Activated CD4-positive, alpha-beta T cell treated with anti-CD3 and anti-CD28 coated beads, Interleukin-2, amount 50 U/mL, for 48 hours (primary cell): Measurements from ENCODE around the gene NDUFS8.

Experiments
- DNase-seq, 2 experiments: peaks; one replicate each; pipeline ENCODE4 v3.0.0-alpha.2; 2020

NDUFS8 gene

DNA sequence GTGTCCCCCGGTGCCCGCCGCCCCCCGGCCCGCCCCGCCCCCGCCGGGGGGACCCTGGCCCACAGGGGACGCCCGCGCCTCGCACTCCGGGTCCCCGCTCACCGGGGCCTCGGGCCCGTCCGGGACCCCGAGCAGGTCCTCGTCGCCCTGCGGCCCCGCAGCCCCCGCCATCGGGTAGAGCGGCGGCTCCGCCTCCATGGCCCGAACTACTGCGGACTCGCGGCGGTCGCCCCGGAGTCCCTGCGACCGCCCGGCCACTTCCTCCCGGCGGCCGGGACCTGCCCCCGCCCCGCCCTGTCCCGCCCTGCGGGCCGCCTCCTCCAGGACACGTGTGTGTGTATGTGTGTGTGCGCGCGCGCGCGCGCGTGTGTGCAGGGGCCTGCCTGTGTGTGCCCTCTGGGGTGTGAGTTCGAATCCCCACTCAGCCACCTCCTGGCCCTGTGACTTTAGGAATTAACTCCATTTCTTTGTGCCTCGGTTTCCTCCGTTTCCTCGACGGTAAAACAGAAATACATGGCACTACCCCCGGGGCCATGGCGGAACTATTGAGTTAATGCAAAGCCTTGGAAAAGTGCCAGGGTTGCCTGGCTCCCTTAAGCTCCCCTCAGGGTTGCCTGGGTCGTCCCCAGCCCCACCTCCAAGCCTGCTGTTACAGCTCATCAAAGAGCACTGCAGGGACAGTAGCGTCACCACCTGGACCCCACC is 26.5 kb upstream of the NDUFS8 start, which contains the start of gene UNC93B1:
TSS of gene UNC93B1 (minus strand) at position 252 of the 705 bp plus-strand sequence. CDS start at position 198, 54 bp downstream.
- DNase-seq, result peak; percentile 87 to 90

DNA sequence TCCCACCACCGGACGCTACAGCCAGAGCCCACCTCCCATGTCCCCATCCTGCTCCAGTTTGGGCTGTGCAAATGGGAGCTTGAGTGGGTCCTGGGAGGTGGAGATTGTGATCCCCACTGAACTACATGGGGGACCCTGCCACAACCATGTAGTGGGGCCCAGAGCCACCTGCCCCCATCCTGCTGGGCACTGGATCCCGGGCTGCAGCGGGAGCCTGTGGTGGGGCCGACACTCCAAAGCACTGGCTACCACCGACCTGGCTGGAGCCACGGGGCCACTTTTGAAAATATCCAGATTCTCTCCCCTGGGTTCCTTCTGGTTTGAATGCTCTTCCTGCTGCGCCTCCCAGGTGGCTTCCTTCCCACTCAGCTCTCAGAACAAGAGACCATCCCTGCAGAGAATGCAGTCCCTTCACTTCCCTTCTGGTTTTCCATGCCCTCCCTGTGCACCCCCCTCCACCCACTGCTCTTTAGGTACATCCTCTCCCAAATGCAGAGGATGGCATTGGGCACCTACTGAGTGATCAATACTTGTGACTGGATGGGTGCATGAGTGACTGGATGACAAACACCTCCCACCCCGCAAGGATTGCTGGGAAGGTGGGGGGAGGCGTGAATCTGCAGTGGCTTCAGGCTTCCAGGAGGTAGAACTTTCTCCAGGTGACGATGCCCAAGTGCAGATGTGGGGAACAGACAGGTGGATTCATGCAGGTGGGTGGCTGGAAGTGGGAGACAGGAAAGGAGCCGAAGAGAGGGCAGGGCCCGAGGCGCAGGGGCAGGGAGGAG is 25.7 kb upstream of the NDUFS8 start:
- DNase-seq, result no peak

DNA sequence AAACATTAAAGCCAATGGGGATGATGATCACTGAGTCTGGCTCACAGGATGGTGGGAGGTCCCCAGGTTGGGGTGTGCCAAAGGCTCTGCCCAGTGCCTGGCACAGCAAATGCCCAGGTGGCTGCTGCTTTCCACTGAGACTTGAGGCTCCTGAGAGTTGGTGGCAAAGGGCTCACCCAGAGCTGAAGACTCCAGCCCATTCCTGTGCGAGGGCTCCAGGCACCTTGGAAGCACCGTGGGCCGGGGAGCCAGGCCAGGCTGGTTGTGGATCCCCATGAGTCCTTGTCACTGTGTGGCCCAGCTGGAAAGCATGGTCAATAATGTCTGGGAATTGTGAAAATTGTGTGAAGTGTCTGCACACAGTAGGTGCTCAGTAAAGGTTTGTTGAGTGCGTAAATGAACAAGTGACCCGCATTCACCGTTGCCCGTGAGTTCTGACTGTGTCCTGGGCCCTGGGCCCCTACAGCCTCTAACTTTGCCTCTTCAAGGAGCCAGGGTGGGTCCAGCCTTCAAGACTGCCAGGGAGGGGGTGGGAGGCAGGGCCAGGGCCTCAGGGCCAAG is 23.8 kb upstream of the NDUFS8 start:
- no peak for DNase-seq

DNA sequence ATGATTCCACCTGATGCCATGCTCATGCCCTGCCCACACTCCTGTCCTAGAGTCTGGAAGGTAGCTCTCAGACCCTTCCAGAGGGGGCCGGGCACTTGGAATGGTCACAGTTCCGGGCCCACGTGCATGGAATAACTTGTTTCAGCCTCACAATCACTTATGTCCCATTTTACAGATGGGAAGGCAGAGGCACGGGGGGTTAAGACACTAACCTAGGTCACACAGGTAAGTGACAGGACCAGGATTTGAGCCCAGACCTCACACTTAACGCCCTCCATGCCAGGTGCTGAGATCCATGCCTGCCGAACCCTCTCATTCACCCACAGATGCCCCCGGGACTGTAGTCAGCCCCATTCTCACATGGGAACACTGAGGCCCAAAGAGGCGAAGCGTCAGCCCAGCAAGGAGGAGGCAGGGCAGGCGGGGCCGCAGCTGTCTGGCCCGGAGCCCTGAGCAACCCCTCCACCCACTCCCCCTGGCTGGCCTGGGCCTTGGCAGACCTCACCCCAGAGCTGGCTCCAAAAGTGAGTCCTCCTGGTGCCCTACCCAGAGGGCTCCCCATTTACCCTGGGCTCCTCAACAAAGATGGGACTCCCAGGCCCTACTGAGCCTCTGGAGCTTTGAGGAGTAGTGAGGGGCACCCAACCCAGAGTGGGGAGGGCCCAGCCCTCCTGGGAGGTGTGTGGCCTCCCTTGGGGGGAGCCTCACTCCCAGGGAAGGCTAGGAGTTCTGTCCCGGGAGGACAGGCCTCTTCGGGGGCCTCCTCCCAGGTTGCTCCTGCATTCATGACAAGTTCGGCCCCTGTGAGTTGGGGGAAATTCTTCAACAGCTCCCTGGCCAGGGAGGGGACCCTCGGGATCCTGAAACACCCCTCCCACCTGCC is 22.7 kb upstream of the NDUFS8 start:
- DNase-seq, result no peak

DNA sequence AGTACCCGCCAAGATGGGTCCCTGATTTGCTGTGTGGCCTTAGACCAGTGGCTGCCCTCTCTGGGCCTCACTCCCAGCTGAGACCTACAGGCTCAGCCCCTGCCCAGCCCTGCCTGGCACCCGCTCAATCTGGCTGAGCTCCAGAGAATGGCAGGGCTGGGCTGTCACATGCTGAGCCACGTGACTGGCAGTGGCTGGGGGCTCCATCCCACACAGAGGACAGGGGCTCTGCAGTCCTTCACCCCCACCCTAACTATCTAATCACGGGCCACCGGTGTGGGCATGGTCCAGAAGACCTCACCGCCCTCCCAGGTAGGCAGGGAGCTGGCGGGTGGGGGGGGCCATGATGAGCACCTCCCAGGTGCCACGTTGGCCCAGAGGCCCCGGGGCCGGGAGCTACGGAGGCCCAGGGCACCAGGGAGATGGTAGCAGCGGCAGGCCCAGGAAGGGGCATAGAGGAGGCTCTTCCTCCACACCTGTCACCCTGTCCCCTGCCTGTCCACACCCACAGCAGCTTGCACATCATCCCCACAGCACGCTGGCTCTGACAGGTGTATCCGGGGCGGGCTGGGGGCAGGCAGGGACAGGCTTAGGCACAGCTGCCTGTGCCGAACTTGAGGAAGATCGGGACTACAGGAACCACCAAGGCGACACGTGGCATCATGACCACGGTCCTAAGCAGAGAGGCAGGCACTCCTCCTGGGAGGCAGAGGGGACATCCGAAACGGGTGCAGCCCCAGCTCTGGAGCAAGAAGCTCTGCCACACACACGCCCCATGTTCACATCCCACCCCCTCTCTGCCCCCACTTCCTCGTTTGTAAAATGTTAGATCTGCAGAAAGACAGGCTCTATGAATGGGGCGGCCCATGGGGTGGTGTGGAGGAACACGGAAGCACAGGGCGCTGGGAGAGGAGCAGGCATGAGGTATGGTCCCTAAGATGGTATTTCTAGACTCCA is 21.8 kb upstream of the NDUFS8 start:
- DNase-seq, result no peak

DNA sequence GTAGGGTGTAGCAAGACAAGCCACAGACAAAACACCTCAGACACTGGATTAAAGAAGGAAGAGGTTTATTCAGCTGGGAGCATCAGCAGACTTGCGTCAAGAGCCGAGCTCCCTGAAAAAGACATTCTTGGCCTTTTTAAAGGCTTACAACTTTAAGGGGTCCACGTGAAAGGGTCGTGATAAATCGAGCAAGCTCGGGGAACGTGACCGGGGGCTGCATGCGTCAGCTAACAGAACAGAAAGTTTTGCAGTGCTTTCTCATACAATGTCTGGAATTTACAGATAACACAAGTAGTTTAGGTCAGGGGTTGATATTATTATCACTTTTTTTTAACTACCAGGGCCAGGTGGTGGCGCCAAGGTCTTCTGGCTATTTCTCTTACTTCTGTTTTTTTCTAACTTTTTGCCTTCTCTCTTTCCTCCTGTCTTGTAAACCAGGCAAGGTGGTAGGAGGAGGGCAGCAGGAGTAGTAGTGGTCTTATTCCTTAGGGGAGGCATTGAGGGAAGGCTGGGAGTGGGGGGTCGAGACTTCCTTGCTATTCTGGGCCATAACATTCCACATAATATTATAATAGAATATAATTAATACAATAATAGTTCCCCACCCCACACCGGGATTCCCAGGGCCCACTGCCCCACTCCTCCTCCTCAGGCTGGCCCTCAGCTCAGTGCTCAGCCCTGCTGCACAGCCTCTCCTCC is 20.9 kb upstream of the NDUFS8 start:
- no peak for DNase-seq

DNA sequence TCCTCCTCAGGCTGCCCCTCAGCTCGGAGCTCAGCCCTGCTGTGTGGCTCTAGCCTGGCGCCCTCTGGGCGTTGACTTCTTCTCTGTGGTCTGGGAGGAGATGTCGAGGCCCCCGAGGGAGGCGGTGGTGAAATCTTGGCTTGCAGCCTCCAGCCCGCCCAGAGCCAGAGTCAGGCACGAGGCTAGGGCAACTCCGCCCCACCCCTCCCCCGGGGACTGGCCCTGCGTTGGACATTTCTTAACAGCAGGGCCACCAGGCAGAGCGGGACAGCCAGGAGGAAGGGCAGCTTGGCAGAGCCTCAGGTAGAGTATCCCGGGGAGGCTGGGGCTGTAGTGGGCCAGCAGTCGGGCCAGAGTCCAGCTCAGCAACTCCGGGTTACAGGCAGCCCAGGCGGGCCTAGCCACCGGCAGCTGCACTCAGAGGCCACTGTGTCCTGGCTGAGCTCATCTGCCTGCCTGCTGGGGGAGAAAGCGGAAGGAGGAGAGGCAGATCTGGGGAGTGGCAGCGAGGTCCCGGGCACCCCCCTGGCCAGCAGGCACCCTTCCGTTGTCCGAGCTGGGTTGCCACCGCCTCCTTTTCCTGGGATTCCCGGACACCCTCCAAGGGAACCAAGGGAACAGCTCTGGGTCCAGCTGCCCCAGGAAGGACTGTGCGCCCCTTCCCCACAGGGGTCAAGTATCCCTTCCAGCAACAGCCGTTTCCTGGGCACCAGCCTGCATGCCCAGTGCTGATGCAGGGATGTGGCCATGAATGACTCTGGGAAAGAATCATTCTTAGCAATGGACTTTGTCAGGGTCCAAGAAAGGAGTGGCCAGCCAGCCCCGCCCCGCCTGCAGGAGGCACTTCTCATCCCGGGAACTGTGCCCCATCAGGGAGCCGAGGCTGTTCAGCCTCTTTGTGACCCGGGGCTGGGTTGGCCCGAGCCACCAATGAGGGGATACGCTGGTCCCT is 20.1 kb upstream of the NDUFS8 start, which contains the start of gene ALDH3B1:
TSS of gene ALDH3B1 (plus strand) at position 238 of the 952 bp plus-strand sequence. CDS start 4,971 bp downstream, outside the sequence.
- DNase-seq, result no peak

DNA sequence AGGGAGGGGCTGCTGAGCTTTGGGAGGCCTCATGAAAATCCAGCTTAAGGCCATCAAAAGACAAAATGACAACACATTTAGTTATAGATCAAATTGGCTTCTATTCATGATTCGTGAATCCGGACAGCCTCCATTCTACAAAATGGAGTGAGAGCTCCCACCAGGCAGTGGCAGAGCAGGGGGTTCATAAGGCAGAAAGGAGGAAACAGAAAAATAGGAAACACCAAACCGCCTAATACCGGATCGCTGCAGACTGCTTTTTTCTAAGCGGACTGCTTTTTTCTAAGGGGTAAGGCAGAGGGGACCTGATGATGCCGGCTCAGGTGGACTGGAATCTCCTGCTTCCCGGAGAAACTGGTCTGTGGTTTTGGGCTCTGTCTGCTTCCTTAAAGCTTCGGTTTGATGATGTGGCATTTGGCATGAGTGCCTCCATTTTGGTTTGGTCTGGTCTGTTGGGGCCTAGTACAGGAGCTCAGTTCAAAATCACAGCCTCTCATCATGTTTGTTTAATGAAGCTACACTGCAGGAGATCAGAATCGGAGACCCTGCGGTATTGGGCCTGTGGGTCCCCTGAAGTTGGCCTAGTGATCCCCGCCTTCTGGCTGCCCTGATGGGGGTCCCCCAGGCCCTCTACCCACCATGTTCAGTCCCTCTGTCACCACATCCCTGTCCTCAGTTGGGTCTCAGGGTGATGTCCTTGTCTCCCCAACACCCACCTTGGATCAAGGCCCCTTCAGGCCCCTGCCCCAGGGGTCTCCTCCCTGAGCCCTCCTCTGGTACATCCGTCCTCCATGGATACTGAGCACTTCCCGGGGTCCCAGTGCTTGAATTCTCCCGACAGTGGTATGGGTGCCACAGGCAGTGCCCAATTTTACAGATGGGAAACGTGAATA is 19.2 kb upstream of the NDUFS8 start:
- no peak for DNase-seq

DNA sequence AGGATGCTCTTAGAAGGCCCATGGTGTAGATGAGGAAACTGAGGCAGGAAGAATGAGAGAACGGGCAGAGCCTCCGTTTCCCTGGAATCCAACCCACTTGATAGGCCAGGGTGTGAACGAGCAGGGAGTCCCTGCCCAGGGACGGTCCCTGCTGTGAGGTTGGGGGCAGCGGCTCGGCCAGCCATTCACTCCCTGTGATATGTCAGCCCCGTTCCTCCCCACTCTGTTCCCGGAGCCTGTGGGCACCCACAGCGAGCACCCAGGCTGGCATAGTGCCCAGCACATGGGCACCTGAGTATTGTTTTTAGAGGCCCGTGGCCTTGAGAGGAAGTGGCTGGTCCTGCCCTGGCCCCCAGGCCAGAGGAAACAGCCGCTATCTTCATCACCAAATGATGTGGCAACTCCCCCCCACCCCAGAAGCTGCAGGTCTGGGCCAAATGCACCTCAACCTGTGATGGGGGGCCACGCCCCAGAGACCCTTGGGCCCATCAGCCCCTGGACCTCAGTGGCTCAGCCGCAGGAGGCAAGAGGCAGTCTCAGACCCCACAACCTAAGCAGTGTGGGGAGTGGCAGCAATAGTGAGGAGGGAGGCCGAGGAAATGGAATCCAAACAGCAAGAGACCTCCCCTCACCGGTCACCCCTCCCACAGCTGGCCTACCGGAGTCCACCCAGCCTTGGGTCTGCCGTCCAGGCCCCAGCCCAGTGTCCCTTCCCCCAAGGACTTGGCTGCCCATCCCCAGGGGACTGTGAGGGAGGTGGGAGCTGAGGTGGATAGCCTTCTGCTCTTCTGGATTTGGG is 18.2 kb upstream of the NDUFS8 start:
- DNase-seq, result no peak

DNA sequence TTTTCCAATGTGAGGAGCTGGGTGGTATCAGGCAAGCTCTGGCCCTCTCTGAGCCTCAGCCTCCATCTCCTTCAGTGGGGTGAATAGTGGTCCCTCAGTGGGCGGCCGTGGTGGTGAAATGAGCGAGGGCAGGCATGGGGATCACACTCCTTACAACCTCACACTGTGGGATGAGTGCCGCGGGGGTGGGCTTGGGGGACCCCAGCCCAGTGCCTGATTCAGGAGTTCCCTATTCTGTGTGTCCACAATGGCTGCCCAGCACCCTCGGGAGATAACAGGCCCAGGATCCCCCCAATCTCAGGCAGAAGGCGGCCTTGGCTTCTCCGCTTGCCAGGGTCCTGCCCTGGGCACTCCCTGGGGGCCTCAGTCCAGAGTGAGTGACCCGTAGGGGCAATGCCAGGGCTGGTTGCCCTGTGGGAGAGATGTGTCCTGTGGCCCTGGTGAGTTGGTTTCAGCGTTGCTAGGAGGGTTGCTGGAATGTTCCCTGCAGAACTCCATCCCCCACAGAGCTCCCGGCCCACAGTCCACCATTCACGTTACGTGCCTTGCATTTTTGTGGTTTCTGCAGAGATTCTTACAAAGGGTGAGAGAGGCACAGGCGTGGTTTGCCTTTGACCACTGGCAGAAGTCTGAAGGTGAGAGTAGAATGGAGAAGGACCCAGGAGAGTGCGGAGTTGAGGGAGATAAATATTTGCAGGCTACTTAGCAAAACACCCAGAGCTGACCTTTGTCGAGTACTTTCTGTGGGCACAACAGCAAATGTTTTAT is 17.5 kb upstream of the NDUFS8 start:
- DNase-seq, result no peak

DNA sequence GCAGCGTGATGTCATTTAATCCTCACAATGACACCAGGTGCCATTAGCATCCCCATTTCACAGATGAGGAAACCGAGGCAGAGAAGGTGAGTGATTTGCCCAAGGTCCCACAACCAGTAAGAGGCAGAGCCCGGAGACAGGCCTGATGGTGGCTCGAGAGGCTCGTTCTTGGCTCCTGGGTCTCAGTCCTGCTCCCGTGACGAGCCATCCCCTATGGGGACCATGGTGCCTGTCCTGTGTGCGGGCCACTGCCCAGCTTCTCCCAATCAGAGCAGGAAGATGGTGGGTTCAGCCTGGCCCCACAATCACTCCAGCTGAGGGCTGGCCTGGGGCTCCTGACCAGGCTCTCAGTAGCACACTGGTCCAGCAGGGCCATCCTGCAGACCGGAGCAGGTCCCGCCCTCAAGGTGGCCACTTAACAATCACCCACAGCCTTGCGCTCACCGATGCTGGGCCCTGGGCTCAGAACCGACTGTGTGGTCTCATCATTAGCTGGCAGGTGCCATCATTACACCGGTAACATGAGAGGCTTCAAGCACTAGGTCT is 16.8 kb upstream of the NDUFS8 start:
- DNase-seq, result no peak

DNA sequence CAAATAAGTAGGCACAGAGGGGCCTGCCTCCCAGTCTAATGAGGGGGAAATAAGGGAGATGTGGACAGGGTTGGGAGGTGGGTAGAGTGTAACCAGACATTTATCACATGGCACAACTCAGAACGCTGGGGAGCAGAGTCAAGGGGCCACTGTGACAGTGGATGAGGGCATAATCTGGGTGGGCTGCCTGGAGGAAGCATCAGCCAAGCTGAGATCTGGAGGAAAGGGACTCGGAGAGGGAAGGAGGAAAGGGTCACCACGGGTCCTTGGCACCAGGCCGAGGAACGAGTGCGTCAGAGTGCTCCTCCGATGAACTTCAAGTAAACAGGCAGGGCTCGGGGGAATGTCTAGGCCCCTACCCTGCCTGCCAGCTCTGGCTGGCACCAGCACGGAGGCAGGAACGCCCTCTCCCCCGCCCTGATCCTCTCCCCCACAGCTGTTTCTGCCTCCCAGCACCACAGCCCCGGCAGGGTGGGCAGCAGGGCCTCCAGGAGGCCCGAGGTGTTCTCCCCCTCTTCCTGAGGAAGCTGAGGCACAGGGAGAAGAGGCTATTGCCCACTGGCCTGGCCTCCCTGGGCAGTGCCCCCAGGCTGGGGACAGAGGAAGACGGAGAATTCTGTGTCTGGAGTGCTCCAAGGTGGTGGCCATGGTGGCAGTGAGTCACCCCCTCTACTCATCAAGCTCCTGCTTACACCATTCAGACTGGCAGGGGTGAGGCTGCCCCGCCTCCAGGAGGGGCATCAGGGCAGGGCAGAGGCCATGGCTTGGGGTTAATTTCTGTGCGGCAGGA is 16.1 kb upstream of the NDUFS8 start:
- no peak for DNase-seq

DNA sequence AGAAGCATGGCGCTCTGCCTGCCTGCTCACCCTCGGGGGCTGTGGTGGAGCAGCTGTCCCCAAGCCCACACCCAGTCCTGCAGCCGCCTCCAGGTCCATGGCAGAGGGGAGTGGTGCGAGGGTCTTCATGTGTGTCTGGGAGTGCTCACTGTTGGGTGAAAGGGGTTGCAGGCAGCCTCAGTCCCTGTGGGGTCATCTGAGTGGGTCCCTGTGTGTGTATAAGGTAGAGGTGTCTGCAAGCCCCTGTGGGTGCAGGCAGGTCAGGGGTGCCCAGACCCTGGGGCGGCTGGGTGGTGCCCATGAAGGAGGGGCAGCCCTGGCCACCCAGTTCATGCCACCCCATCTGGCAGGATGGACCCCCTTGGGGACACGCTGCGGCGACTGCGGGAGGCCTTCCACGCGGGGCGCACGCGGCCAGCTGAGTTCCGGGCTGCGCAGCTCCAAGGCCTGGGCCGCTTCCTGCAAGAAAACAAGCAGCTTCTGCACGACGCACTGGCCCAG is 15.5 kb upstream of the NDUFS8 start:
- no peak for DNase-seq

DNA sequence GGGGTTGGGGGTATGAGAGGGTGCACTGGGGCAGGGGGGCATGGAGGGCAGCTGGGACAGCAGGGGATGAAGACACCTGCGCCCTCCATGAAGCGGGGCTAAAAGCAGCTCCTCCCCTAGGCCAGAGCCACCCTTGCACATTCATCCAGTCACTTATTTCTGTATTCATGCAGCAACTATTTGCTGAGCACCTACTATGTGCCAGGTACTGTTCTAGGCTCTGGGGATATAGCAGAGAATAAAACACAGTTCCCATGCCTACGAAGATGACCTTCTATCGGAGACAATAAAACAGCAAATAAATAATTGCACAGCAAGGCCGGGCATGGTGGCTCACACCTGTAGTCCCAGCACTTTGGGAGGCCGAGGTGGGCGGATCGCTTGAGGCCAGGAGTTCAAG is 15.0 kb upstream of the NDUFS8 start:
- DNase-seq, result no peak

DNA sequence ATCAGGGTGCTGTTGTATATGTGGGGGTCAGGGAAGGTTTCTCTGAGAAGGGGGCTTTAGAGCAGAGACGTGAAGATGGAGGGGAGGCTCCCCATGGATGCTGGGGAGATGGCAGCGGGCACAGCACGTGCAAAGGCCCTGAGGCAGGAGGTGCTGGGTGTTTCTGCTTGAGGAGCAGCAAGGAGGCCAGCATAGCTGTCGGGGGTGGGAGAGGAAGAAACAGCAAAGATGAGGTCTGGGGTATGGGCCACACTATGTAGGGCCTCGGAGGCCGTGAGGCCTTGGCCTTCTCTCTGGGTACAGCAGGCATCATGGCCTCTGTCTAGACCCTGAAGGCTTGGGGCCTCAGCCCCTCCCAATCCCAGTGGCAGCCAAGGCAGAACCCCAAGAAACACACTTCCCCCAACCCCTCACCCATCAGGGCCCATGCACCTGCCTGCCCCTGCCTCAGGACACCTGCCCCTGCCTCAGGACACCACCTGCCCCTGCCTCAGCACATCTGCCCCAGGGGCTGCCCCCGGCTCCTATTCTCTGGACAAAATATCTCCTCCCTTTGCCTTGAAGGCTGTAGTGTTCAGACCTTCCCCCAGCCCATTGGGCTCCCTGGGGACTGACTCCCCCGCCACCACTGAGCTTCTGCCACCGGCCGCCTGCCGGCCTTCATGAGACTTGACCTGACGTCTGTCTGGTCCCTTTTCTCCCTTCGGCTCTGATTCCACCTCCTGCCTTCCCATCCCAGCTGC is 14.1 kb upstream of the NDUFS8 start:
- DNase-seq, result no peak
